ENCODE measurements around the gene FMO4. TPM values are rescaled to one million over a fixed set of nuclear protein-coding genes. Genes with fewer than 3 reads are reported as not detected.

Gene FMO4
- total and polyA plus RNA-seq, 9 of the 15 experiments (the other 6 are each of a cell fraction or from before 2014, with no cell fraction given), result 0.25 to 1.1 (median 0.54) TPM; not detected in 2

GRCh38 chr1:171313835-171314320, at the start of gene FMO4 (continued):
- peak; percentile 32; the same call in 1 of the 2 replicates for TF ChIP-seq ZNF316 (IDR thresholded peaks at IDR 0.05)
- no peak for TF ChIP-seq KAT2B (IDR thresholded peaks at IDR 0.05; ENCODE audit: low read depth, low read length)
- 0 out of 2 replicates have a peak, but pooled peaks have one; percentile 11 for TF ChIP-seq PREB (CRISPR knock-in tag; IDR thresholded peaks at IDR 0.05)
- no peak for TF ChIP-seq NFIX (CRISPR knock-in tag; IDR thresholded peaks at IDR 0.05; ENCODE audit: low read depth)
- TF ChIP-seq NKRF (IDR thresholded peaks at IDR 0.05; ENCODE audit: borderline replicate concordance), result no peak
- peak in 1 of 2 experiments; percentile 37; a peak in 1 of 4 replicates for TF ChIP-seq MAZ (CRISPR knock-in tag; conservative IDR thresholded peaks at IDR 0.05 in 1 of 2, IDR thresholded peaks at IDR 0.05 in 1 of 2)
- no peak for TF ChIP-seq ZNF146 (CRISPR knock-in tag; IDR thresholded peaks at IDR 0.05; ENCODE audit: unreplicated experiment)
- TF ChIP-seq KLF10 (CRISPR knock-in tag; IDR thresholded peaks at IDR 0.05), result no peak
- TF ChIP-seq ATF3 (IDR thresholded peaks at IDR 0.05), result no peak
- TF ChIP-seq ATF3 (CRISPR knock-in tag; conservative IDR thresholded peaks at IDR 0.05), result no peak
- no peak for TF ChIP-seq BCL6 (CRISPR knock-in tag; IDR thresholded peaks at IDR 0.05)
- TF ChIP-seq MEF2D (tag; conservative IDR thresholded peaks at IDR 0.05; ENCODE audit: low read depth), result 0 out of 2 replicates have a peak, but pooled peaks have one; percentile 29
- no peak for TF ChIP-seq PBX2 (CRISPR knock-in tag; IDR thresholded peaks at IDR 0.05; ENCODE audit: low read depth)
- TF ChIP-seq PBX2 (tag; conservative IDR thresholded peaks at IDR 0.05; ENCODE audit: low read depth), result peak; percentile 53
- TF ChIP-seq ID3 (CRISPR knock-in tag; IDR thresholded peaks at IDR 0.05), result no peak
- TF ChIP-seq ID3 (tag; IDR thresholded peaks at IDR 0.05), result no peak
- TF ChIP-seq SMARCA5 (IDR thresholded peaks at IDR 0.05), result no peak
- no peak for TF ChIP-seq CEBPG (CRISPR knock-in tag; IDR thresholded peaks at IDR 0.05)
- TF ChIP-seq CEBPG (tag; conservative IDR thresholded peaks at IDR 0.05 in 1 of 2, IDR thresholded peaks at IDR 0.05 in 1 of 2), result peak; percentile 48 to 78; a peak in 3 of 4 replicates
- TF ChIP-seq C11orf30 (IDR thresholded peaks at IDR 0.05; ENCODE audit: low read depth), result peak; percentile 61; the same call in 1 of the 2 replicates
